Measurements from ENCODE around the gene IGLL5. TPM values are rescaled to one million over a fixed set of nuclear protein-coding genes. Genes with fewer than 3 reads are reported as not detected.

Gene IGLL5
- total RNA-seq, 1 experiment from 2014 or later, result not detected

DNA sequence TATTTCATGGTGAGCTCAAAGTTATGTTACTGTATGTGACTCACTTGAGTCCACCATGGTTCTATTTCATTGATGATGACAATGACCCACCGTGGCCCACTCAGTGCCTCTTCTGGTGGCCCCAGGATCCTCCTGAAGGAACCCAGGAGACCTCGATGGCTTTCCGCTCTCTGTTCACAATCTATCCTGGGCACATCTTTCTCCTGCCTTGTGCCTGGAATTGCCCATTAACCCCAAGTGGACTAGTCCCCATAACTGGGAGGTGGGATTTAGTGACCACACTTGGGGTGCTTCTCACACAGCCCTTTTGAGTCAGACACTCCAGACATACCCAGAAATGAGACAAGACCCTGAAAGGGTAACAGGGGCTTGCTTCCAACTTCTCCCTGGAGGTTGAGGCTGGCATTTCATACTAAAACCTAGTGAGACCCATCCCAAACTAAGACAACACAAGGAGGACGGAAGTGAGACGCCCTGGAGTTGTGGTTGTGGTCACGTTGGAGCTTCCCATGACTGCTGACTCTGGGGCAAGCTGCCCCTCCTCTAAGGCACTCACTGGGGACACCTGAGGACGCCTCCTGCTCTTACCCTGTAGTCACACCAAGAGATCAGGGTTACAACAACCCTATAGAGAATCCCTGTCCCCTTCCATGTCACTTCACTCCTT, 22.1 kb downstream of the IGLL5 start:
- Mint-ChIP-seq H3K27me3 (ENCODE audit: unreplicated experiment) (peaks cover 96% of the 10 kb centered on the region), H3K9me3 (ENCODE audit: low read depth, unreplicated experiment) (no peaks in the 10 kb centered on the region), H3K36me3 (ENCODE audit: insufficient read depth, unreplicated experiment) (no peaks in the 10 kb centered on the region), H3K4me1 (ENCODE audit: low read depth, unreplicated experiment) (no peaks in the 10 kb centered on the region), H3K4me3 (ENCODE audit: low read depth, unreplicated experiment) (no peak overlapping the region), H3K27ac (ENCODE audit: unreplicated experiment) (no peak overlapping the region)
- intact Hi-C loops (cut with micrococcal nuclease; ENCODE audit: unreplicated experiment), result no loop called here
- CTCF ChIA-PET, result no interaction called here
- TF ChIP-seq, protein P1, sequence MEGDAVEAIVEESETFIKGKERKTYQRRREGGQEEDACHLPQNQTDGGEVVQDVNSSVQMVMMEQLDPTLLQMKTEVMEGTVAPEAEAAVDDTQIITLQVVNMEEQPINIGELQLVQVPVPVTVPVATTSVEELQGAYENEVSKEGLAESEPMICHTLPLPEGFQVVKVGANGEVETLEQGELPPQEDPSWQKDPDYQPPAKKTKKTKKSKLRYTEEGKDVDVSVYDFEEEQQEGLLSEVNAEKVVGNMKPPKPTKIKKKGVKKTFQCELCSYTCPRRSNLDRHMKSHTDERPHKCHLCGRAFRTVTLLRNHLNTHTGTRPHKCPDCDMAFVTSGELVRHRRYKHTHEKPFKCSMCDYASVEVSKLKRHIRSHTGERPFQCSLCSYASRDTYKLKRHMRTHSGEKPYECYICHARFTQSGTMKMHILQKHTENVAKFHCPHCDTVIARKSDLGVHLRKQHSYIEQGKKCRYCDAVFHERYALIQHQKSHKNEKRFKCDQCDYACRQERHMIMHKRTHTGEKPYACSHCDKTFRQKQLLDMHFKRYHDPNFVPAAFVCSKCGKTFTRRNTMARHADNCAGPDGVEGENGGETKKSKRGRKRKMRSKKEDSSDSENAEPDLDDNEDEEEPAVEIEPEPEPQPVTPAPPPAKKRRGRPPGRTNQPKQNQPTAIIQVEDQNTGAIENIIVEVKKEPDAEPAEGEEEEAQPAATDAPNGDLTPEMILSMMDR (IDR thresholded peaks at IDR 0.05; ENCODE audit: unreplicated experiment), result no peak
- BruUV-seq (replicated peaks), result no TSS peak
- DNase-seq, result no peak

DNA sequence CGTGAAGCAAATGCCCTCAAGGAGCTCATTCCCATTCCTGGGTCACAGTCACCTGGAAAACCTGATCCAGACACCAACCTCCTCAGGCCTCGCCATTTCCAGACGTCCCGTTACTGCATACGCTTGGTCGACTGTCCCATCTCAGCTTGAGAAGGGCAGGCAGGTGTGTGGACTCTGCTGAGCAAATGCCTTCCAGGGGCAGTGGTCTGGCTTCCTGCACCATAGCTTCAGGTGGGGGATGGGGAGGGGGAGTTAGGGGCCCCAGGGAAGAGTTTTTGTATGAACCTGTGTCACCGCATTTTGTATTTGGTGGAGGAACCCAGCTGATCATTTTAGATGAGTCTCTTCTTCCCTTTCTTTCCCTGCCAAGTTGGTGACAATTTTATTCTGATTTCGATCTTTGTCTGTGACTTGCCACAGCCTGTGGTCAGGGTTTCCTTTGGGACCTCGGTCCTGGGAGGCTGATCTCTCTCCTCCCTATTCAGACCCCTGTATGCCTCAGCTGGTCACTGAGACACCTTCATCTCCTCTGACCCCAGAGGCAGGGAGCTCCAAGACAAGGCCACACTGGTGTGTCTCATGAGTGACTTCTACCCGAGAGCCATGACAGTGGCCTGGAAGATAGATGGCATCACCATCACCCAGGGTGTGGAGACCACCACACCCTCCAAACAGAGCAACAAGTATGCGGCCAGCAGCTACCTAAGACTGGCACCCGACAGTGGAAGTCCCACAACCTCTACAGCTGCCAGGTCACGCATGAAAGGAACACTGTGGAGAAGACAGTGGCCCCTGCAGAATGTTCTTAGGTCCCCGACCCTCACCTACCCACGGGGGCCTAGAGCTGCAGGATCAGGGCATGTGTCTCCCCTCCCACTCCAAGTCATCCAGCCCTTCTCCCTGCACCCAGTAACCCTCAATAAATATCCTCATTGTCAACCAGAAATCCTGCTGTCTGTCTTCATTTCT, 22.9 kb downstream of the IGLL5 start:
- no peaks in the 10 kb centered on the region for H3K36me3 Mint-ChIP-seq (ENCODE audit: insufficient read depth, unreplicated experiment)
- H3K27me3 Mint-ChIP-seq (ENCODE audit: unreplicated experiment), result peaks cover 96% of the 10 kb centered on the region
- no peak overlapping the region for H3K4me3 Mint-ChIP-seq (ENCODE audit: low read depth, unreplicated experiment)
- no peak for DNase-seq
- intact Hi-C loops (cut with micrococcal nuclease; ENCODE audit: unreplicated experiment), result no loop called here
- BruUV-seq (replicated peaks), result no TSS peak
- CTCF ChIA-PET, result no interaction called here
- no peaks in the 10 kb centered on the region for H3K9me3 Mint-ChIP-seq (ENCODE audit: low read depth, unreplicated experiment)
- H3K4me1 Mint-ChIP-seq (ENCODE audit: low read depth, unreplicated experiment), result no peaks in the 10 kb centered on the region
- H3K27ac Mint-ChIP-seq (ENCODE audit: unreplicated experiment), result no peak overlapping the region
- TF ChIP-seq, protein P1 (IDR thresholded peaks at IDR 0.05; ENCODE audit: unreplicated experiment), result no peak

DNA sequence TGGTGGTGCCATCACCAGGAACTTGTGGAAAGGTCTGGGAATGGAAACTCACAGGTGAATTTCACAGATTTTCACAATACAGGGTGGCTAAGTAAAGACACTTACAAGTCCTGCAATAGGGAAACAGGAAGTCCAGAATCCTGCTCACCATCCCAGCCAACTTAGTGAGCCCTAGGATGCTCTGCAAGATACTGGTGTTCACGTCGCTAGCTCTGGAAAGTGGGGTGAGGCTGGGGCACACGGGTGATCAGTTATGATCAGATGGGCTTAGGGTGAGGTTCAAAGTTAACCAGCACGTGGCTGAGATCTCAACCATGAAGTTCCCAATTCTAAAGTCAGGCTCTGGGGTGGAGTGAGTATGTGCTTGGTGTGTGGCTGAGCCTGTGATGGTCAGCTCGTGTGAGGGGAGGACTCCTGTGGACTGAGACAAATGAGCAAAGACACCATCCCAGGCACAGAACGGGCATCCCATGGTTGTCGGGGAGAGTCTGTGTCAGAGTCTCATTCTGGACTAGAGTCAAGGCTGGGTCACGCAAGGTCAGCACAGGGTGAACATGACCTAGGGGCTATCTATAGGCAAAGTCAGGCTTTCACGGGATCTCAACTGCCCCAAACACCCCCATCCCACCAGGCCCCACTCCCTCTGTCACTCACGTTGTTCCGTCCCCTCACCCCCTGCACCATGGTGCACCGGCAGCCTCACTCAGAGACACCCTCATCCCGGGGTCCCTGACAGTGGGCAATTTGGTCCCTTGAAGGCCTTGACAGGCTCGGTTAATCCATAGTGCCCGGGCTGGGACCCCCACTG, 23.9 kb downstream of the IGLL5 start:
- Mint-ChIP-seq H3K27ac (ENCODE audit: unreplicated experiment) (no peak overlapping the region), H3K27me3 (ENCODE audit: unreplicated experiment) (peaks cover 100% of the 10 kb centered on the region), H3K36me3 (ENCODE audit: insufficient read depth, unreplicated experiment) (no peaks in the 10 kb centered on the region), H3K4me1 (ENCODE audit: low read depth, unreplicated experiment) (no peaks in the 10 kb centered on the region), H3K4me3 (ENCODE audit: low read depth, unreplicated experiment) (no peak overlapping the region), H3K9me3 (ENCODE audit: low read depth, unreplicated experiment) (no peaks in the 10 kb centered on the region)
- TF ChIP-seq, protein P1 (IDR thresholded peaks at IDR 0.05; ENCODE audit: unreplicated experiment), result no peak
- CTCF ChIA-PET, result no interaction called here
- no peak for DNase-seq
- intact Hi-C loops (cut with micrococcal nuclease; ENCODE audit: unreplicated experiment), result no loop called here
- BruUV-seq (replicated peaks), result no TSS peak
